ENCODE results near the gene GABBR2. TPM values are rescaled to one million over a fixed set of nuclear protein-coding genes. Genes with fewer than 3 reads are reported as not detected.

GABBR2 gene
- total and polyA plus RNA-seq, 2 of the 8 experiments (the other 6 are each of a cell fraction or from before 2014, with no cell fraction given), result 0.50 to 1.2 TPM

DNA sequence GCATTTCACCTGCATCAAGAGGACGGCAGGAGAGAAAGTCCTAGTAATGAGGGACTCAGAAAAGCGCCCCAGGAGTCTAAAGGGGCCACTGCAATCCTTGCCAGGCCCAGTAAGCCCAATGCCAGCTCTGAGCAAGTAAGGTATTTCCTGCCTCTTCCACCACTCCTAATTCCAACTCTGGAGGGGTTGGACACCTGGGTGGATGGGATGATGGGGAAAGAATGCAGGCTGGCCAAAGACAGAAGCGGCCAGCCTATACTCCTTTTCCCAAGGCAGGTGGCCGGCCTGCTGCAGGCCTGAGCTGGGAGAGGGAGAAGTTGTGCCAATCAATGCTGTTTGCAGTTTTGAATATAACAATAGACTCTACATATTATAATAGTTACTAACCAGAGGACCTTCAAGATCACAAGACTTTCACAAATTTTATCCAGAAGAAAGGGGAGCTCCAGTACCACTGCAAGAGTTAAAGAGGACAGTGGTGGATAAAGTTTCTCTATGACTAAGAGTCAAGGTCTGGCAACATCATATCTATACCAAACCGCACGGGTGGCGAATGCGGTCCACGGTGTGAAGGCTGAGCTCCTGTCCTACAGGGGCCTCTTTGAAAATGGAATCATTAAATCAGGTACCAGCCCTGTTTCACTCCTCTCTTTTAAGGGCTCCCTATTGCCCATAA lies 338.3 kb downstream of the GABBR2 start:
- H4K91ac ChIP-seq (replicated peaks; ENCODE audit: insufficient read length, low read length), result no peak overlapping the region
- no peak overlapping the region for H3K4me3 ChIP-seq (ENCODE audit: extremely low read depth in 1 of 4, insufficient read depth in 2 of 4, low read depth in 3 of 4, low read length in 4 of 4)
- FAIRE-seq (no peak), DNase-seq (ENCODE audit: low read depth in 1 of 2, low spot score in 2 of 2) (no peak)
- no peaks in the 10 kb centered on the region for H3K79me2 ChIP-seq (ENCODE audit: control insufficient read depth in 1 of 2, insufficient read depth in 2 of 2, low read length in 2 of 2)
- H3K4ac ChIP-seq (replicated peaks; ENCODE audit: insufficient read length, low read depth, low read length), result no peak overlapping the region
- H2AK5ac ChIP-seq (ENCODE audit: low read depth, low read length), result no peak overlapping the region
- H2BK15ac ChIP-seq (ENCODE audit: low read length), result no peak overlapping the region
- no peak overlapping the region for H3K56ac ChIP-seq (replicated peaks; ENCODE audit: insufficient read length, low read depth, low read length)
- no peak overlapping the region for H4K5ac ChIP-seq (ENCODE audit: insufficient read length, low read depth, low read length)
- no peak overlapping the region for H2BK20ac ChIP-seq (ENCODE audit: low read length)
- no peaks in the 10 kb centered on the region for H3K36me3 ChIP-seq (ENCODE audit: control insufficient read depth in 2 of 4, insufficient read depth in 4 of 4, low read length in 3 of 4)
- H3K4me1 ChIP-seq (replicated peaks in 1 of 4; ENCODE audit: control insufficient read depth in 3 of 4, insufficient read depth in 4 of 4, low read length in 3 of 4), result no peaks in the 10 kb centered on the region; a peak in 2 of 7 replicates
- POLR2A ChIA-PET (ENCODE audit: partially characterized antibody), result no interaction called here
- H2BK12ac ChIP-seq (ENCODE audit: low read depth, low read length), result no peak overlapping the region
- 89% methylated on average over 9 of the region's 9 CpGs; no CpG with 5 or more reads in 1 of the 2 experiments for WGBS, 2 experiments (ENCODE audit: extremely low coverage in 1 of 2, insufficient coverage in 1 of 2, insufficient read length in 1 of 2, insufficient replicate concordance in 2 of 2, low coverage in 1 of 2, low lambda C conversion rate in 2 of 2, missing lambda C conversion rate in 1 of 2)
- no peak overlapping the region for H3K14ac ChIP-seq (ENCODE audit: insufficient read length)
- no peak overlapping the region for H2BK120ac ChIP-seq (replicated peaks; ENCODE audit: low read depth, low read length)
- no peak overlapping the region for H3K4me2 ChIP-seq (ENCODE audit: insufficient read depth in 1 of 2, low read depth in 2 of 2, low read length in 2 of 2)
- no peak overlapping the region for H3K23ac ChIP-seq (ENCODE audit: insufficient read length)
- no peak overlapping the region for H3K27ac ChIP-seq (ENCODE audit: low read depth, low read length)
- no peaks in the 10 kb centered on the region for H3K27me3 ChIP-seq (replicated peaks in 1 of 4; ENCODE audit: control insufficient read depth in 3 of 4, extremely low read depth in 1 of 4, insufficient read depth in 3 of 4, low read length in 3 of 4)
- no peak overlapping the region for H2AFZ ChIP-seq (ENCODE audit: low read length)
- no peak overlapping the region for H3K18ac ChIP-seq (ENCODE audit: extremely low read depth, low read length)
- H4K8ac ChIP-seq (ENCODE audit: extremely low read depth, insufficient read depth, low read length), result no peak overlapping the region
- no peak for TF ChIP-seq BACH1 (IDR thresholded peaks at IDR 0.05; ENCODE audit: low read length)
- no peak for TF ChIP-seq SP2 (IDR thresholded peaks at IDR 0.05; ENCODE audit: low read length)
- CTCF ChIA-PET (ENCODE audit: partially characterized antibody), result interaction anchor here (1.2 kb wide), 1 partner anchor 10 kb away, joined by 3 read pairs; no protein-coding TSS in a partner anchor
- no peaks in the 10 kb centered on the region for H3K79me1 ChIP-seq (ENCODE audit: low read depth, low read length)
- H3K23me2 ChIP-seq (ENCODE audit: low read depth, low read length), result peaks cover 2% of the 10 kb centered on the region; the same call in 1 of the 2 replicates
- H3K9me3 ChIP-seq (ENCODE audit: insufficient read depth in 2 of 2, low read depth in 1 of 2, low read length in 1 of 2), result peaks cover 6 to 12% of the 10 kb centered on the region in 2 experiments
- no peaks in the 10 kb centered on the region for H4K20me1 ChIP-seq (replicated peaks in 1 of 2; ENCODE audit: control insufficient read depth in 1 of 2, insufficient read depth in 2 of 2, low read length in 2 of 2)
- H2BK5ac ChIP-seq (ENCODE audit: low read depth, low read length), result no peak overlapping the region
- no peak overlapping the region for H3K9ac ChIP-seq (replicated peaks in 1 of 4; ENCODE audit: extremely low read depth in 1 of 4, low read depth in 3 of 4, low read length in 3 of 4)

All from H1 (cell line).